ENCODE results near the gene SEMA3F. TPM values are rescaled to one million over a fixed set of nuclear protein-coding genes. Genes with fewer than 3 reads are reported as not detected.
A peak's percentile ranks its signal among the peaks of the same experiment; 100 is the strongest.

The SEMA3F gene
- total RNA-seq, 4 donors from 2014 or later, result 13.2 to 44.2 (median 38.2) TPM

GRCh38 chr3:50139718-50140423 lies 15.3 kb upstream of the SEMA3F start:
- intact Hi-C loops (cut with DNase I), result no loop called here
- TF ChIP-seq, protein P1, sequence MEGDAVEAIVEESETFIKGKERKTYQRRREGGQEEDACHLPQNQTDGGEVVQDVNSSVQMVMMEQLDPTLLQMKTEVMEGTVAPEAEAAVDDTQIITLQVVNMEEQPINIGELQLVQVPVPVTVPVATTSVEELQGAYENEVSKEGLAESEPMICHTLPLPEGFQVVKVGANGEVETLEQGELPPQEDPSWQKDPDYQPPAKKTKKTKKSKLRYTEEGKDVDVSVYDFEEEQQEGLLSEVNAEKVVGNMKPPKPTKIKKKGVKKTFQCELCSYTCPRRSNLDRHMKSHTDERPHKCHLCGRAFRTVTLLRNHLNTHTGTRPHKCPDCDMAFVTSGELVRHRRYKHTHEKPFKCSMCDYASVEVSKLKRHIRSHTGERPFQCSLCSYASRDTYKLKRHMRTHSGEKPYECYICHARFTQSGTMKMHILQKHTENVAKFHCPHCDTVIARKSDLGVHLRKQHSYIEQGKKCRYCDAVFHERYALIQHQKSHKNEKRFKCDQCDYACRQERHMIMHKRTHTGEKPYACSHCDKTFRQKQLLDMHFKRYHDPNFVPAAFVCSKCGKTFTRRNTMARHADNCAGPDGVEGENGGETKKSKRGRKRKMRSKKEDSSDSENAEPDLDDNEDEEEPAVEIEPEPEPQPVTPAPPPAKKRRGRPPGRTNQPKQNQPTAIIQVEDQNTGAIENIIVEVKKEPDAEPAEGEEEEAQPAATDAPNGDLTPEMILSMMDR (IDR thresholded peaks at IDR 0.05), result no peak
- no peak for TF ChIP-seq POLR2A (IDR thresholded peaks at IDR 0.05)

GRCh38 chr3:50140990-50141389 lies 14.1 kb upstream of the SEMA3F start:
- TF ChIP-seq POLR2A (IDR thresholded peaks at IDR 0.05), result no peak
- TF ChIP-seq, protein P1 (IDR thresholded peaks at IDR 0.05), result no peak
- no peak overlapping the region for H3K4me3 ChIP-seq (replicated peaks in 1 of 3)
- no peaks in the 10 kb centered on the region for H3K9me3 ChIP-seq
- H3K27me3 ChIP-seq, result no peaks in the 10 kb centered on the region
- H3K4me1 ChIP-seq, result peaks cover 35 to 42% of the 10 kb centered on the region in 2 donors
- H3K27ac ChIP-seq, result no peak overlapping the region
- intact Hi-C loops (cut with DNase I), result no loop called here
- H3K36me3 ChIP-seq, result no peaks in the 10 kb centered on the region
- no peak for DNase-seq
- 89 to 97% methylated on average over 9 to 12 of the region's 12 CpGs for whole genome bisulfite sequencing, 2 donors

More at GRCh38 chr3:50139718-50140423, 15.3 kb upstream of the SEMA3F start:
- DNase-seq, result peak; percentile 82 to 87
- H3K27ac ChIP-seq, result peak overlapping the region; percentile 43 to 90 (median 85)
- WGBS, 2 donors, result 81 to 82% methylated on average over 8 to 9 of the region's 13 CpGs
- H3K36me3 ChIP-seq, result no peaks in the 10 kb centered on the region
- no peaks in the 10 kb centered on the region for H3K9me3 ChIP-seq
- H3K4me1 ChIP-seq, result peaks cover 35 to 50% of the 10 kb centered on the region in 2 donors
- no peaks in the 10 kb centered on the region for H3K27me3 ChIP-seq
- H3K4me3 ChIP-seq (replicated peaks in 1 of 3), result no peak overlapping the region

DNA sequence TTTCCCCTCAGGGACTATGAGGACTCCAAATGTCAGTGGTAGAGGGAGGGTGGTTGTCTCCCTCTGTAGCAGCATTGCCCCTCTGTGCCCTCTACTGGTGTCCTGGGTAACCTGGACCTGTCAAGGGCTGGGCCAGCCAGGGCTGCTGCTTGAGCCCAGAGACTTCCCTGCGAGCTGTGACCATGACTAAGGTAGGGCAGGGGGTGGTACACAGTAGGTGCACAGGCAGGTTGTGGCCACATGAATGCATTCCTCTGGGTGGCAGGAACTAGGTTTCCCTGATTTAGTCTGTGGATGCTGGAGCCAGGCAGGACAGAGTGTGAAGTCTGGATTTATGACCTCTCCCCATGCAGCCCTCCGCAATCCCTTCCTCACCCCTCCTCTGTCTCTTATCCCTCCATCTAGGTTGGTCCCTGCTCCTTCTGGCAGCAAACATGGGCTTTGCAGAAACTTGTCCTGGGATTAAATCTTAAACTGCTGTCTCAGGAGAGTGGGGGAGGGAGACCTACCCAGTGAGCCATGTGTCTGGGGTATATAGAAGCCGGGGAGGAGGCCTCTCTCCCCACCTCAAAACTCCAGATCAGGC lies 8.7 kb upstream of the SEMA3F start:
- H3K36me3 ChIP-seq, result no peaks in the 10 kb centered on the region
- 93 to 97% methylated on average over 3 of the region's 3 CpGs for WGBS, 2 donors

DNA sequence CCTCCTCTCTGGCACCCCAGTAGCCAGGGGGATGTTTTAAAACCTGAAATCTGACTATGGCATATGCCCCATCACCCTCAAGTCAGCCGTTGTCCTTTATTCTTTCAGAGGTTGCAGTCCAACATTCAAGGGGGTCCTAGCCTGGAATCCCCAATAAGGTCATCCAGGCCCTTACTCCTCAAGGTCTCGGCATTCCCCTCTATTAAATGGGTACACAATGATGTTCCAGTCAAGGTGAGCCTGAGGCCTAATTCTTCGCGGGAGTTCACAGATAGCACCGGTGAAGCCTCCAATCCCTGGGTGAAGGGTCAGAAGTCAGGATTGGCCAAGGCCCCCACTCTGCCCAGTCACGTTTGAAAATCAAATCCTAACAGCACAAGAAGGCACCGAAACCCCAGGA lies 8.1 kb upstream of the SEMA3F start:
- H3K27ac ChIP-seq, result no peak overlapping the region
- H3K36me3 ChIP-seq, result no peaks in the 10 kb centered on the region
- no peaks in the 10 kb centered on the region for H3K27me3 ChIP-seq
- H3K4me1 ChIP-seq, result peaks cover 0 to 5% of the 10 kb centered on the region in 2 donors
- intact Hi-C loops (cut with DNase I), result no loop called here
- no peaks in the 10 kb centered on the region for H3K9me3 ChIP-seq
- no peak for DNase-seq
- WGBS, 2 donors, result 95 to 96% methylated on average over 6 to 7 of the region's 7 CpGs
- H3K4me3 ChIP-seq (replicated peaks in 1 of 3), result no peak overlapping the region
- TF ChIP-seq, protein P1 (IDR thresholded peaks at IDR 0.05), result no peak
- no peak for TF ChIP-seq POLR2A (IDR thresholded peaks at IDR 0.05)

More for the DNA sequence above, 8.7 kb upstream of the SEMA3F start:
- H3K27ac ChIP-seq, result no peak overlapping the region
- TF ChIP-seq POLR2A (IDR thresholded peaks at IDR 0.05), result no peak
- TF ChIP-seq, protein P1 (IDR thresholded peaks at IDR 0.05), result no peak
- H3K4me1 ChIP-seq, result peaks cover 0 to 5% of the 10 kb centered on the region in 2 donors
- DNase-seq, result no peak
- H3K4me3 ChIP-seq (replicated peaks in 1 of 3), result no peak overlapping the region
- intact Hi-C loops (cut with DNase I), result no loop called here
- no peaks in the 10 kb centered on the region for H3K27me3 ChIP-seq
- no peaks in the 10 kb centered on the region for H3K9me3 ChIP-seq

- intact Hi-C loops (cut with DNase I), result no loop called here
- DNase-seq, result no peak
- Histone ChIP-seq H3K4me3 (replicated peaks in 1 of 3) (no peak overlapping the region), H3K36me3 (no peaks in the 10 kb centered on the region), H3K27me3 (no peaks in the 10 kb centered on the region), H3K27ac (no peak overlapping the region), H3K4me1 (peaks cover 0 to 5% of the 10 kb centered on the region in 2 donors), H3K9me3 (no peaks in the 10 kb centered on the region)
- no peak for TF ChIP-seq POLR2A (IDR thresholded peaks at IDR 0.05)
- TF ChIP-seq, protein P1 (IDR thresholded peaks at IDR 0.05), result no peak
- 94 to 100% methylated on average over 1 to 2 of the region's 2 CpGs for whole genome bisulfite sequencing, 2 donors
These were observed 7.7 kb upstream of the SEMA3F start for GRCh38 chr3:50147447-50147846.

Measured in thyroid gland (tissue), 4 donors.